HG03196 (cell line): Measurements from ENCODE around the gene TSC1.
"Not testable (repeated sequence)": the region's sequence is repeated elsewhere in the genome, so short reads cannot be mapped to it uniquely, and the experiment has no call there.

Experiments used
- ATAC-seq: cut with Tn5 transposase; IDR thresholded peaks from one replicate; pipeline ENCODE4 v1.9.1; 2021; ENCODE audit not compliant: unreplicated experiment

The TSC1 gene

DNA sequence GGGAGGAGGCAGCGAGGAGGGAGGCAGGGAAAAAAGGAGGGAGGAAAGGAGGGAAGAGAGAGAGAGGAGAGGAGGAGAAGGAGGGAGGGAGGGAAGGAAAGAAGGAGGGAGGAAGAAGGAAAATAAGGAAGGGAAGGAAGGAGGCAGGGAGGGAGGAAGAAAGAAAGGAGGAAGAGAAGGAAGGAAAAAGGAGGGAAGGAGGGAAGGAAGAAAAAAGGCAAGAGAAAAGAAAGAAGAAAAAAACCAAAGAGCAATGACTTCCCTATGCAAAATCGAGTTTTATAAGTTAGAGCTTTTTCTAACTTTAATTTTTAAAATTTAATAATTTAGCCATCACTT is 33.7 kb upstream of the TSC1 start:
- ATAC-seq = no peak

DNA sequence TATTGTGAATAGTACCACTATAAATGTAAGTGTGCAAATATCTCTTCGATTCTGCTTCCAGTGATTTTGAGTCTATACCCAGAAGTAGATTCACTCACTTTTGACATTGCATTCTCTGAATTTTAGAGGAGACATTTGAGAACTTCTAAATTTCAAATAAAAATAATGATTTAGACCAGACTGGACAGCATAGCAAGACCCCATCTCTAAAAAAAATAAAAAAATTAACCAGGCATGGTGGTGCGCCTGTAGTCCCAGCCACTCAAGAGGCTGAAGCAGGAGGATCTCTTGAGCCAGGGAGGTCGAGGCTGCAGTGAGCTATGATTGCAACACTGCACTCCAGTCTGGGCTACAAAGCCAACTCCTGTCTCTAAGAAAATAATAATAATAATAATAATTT is 32.2 kb upstream of the TSC1 start:
- no peak for ATAC-seq

DNA sequence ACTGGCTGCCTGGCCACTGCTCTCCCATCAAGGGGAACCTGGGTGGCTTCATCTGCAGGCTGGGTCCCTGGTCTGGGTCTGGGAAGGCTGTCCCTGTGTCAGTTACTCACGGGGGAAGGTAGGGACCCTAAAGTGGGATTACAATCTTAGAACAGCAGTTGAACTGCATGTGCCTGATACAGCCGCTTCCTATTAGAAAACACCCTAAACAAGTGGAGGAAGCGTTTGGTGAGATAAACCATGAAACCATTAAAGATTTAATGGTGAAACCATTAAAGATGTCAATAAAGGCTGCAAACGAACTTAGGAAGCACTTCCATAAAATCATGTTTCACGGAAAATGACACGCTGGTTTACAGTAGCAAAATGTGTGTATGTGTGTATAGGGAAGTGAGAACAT is 31.5 kb upstream of the TSC1 start:
- no peak for ATAC-seq

DNA sequence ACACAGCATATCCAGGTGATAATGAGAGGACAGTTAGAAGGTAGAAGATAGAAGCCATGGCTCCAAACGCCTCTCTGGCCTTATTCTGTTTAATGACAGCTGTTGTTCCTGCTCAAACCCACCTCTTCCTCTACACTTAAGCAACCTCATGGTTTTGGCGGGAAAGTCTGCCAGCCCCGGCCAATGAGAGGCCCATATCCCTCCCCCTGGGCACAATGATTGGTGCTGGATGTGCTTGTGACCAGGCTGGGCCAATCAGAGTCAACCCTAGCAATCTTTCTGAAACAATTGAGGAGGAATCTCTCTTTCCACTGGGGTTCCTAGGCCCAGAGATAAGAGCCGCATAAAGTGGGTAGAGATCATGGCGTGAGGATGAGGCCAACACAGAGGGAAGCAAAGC is 29.3 kb upstream of the TSC1 start:
- ATAC-seq = no peak

DNA sequence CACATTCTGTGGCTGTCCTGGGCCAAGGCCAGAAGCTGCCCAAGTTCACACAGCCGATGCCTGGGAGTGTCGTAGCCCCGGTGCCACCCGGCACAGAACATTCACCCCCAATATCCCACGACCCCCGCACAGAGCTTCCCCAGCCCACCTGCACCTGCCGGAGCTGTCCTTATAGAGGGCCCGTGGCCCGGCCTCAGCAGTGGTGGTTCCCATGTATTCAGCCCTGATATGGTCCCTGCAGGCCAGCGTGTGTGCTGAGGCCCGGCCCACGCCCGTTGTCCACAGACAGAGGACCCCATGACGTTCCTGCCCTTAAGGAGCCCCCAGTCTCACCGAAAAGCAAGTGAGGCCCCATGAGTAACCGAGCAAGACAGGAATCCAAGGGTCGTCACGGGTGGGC is 28.8 kb upstream of the TSC1 start:
- no peak for ATAC-seq

DNA sequence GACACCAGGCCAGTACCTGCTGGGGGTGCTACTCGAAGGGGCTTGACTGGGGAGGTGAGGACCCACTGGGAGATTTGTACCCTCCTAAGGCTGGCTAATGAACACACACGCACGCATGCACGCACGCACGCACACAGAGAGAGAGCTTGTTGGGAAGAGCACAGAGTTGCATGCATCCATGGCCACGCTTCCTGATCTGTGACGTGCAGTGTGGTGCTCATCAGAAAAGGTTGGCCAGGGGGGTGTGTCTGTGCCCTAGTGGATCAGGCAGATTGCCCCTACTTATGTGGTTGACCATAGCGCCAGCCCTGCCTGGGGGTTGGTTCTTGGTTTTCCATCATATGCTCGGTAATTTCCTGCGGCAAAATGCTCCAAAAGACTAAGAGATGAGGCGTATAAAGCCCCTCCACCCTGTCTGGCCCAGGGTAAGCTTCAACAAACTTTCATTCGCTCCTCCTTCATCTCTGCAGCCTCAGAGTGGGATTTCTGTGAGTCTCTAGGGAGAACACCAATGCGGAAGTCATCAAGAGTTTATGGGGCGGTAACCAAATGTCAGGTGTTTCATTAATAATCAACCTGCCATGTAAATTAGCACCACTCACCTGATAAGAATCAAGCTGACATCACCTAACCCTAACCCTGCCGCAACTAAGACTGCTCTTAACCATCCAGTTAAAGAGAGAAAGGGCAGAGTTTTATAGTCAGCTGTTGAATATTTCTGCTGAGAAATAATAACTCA is 26.1 kb upstream of the TSC1 start:
- ATAC-seq = no peak

DNA sequence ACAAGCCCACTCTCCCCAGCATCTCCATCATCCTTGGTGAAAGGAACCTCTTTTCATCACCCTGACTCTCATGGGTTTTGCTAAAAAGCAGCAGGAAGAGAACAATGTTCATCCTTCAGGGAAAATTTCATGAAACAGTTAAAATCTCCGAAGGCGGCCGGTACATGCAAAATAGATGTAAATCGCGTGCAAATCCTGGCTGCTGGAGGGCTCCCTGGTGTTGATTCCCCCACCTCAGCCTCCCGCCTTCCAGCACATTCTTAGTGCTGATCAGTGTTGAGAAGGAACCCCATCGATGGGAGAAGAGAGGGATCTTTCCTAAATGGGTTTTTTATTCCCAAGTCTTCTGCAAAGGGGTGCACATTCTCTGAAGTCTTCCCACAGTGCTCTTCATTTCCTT is 25.4 kb upstream of the TSC1 start:
- no peak for ATAC-seq

DNA sequence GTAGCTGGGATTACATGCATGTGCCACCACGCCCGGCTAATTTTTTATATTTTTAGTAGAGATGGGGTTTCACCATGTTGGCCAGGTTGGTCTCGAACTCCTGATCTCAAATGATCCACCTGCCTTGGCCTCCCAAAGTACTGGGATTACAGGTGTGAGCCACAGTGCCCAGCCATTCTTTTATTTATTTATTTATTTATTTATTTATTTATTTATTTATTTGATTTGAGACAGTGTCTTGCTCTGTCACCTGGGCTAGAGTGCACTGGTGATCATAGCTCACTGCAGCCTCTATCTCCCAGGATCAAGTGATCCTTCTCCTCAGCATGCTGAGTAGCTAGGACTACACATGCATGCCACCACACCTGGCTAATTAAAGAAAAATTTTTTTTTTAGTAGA is 23.5 kb upstream of the TSC1 start:
- not testable (repeated sequence) for ATAC-seq

DNA sequence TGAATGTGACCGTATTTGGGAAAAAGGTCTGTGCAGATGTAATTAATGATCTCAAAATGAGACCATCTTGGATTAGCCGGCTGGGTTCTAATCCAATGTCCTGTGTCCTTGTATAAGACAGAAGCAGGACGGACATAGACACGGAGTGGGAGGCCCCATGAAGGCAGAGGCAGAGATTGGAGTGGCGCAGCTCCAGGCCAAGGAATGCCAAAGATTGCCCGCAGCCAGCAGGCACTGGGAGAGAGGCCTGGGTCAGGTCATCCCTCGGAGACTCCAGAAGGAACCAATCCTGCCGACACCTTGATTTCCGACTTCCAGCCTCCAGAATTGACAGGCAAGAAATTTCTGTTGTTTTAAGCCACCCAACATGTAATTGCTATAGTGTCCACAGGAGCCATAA is 21.1 kb upstream of the TSC1 start:
- ATAC-seq = no peak

DNA sequence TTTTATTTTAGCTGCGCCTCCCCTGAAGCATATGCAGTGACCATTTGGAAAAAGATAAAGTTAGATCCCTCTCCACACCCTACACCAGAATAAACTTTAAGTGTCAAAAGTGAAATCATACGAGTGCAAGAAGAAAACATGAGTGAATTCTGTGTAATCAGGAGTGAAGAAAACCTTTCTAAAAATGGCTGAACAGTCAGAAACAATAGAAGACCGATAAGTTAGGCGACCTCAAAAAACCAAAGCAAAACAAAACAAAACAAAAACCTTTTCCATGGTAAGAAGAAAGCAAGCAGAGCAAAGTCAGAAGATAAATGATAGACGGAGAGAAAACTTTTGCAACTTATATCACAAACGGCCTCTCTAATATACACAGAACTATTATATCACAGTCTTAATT is 16.6 kb upstream of the TSC1 start:
- no peak for ATAC-seq

DNA sequence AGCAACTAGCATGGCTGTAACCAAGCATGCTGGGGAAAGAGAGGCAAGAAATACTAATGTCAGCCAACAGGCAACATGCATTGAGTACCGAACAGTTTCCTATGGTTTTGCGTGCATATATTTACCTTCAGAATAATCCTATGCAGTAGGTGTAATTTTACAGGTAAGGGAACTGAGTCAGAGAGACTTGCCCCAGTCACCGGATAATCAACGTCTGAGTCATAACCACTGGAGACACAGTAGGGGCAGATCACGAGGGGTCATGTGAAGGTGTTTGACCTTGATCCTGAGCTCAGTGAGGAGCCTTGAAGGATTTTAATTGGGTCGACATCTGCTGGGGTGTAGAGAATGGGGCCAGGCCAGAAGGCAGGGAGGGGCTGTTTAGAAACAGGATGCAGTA is 13.4 kb upstream of the TSC1 start:
- ATAC-seq = no peak

DNA sequence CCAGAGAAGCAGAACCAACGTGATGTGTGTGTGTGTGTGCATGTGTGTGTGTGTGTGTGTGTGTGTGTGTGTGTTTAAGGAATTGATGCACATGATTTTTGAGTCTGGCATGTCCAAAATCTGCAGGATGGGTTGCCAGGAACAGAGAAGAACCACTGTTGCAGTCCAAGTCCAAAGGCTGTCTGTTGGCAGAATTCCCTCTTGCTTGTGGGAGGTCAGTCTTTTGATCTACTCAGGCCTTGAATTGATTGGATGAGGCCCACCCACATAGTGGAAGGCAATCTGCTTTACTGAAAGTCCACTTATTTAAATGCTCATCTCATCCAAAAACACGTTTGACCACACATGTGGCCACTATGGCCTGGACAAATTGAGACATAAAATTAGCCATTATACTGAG is 11.4 kb upstream of the TSC1 start:
- no peak for ATAC-seq

DNA sequence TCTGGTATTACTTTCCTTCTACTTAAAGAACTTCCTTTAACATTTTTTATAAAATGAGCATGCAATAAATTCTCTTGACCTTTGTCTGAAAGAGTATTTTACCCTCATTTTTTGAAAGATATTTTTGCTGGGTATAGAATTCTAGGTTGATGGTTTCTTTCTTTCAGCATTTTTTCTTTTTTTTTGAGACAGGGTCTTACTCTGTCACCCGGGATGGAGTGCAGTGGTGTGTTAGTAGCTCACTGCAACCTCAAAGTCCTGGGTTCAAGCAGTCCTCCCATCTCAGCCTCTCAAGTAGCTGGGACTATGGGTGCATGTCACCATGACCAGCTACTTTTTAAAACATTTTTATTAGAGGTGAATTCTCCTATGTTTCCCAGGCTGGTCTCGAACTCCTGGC is 10.7 kb upstream of the TSC1 start:
- no peak for ATAC-seq

DNA sequence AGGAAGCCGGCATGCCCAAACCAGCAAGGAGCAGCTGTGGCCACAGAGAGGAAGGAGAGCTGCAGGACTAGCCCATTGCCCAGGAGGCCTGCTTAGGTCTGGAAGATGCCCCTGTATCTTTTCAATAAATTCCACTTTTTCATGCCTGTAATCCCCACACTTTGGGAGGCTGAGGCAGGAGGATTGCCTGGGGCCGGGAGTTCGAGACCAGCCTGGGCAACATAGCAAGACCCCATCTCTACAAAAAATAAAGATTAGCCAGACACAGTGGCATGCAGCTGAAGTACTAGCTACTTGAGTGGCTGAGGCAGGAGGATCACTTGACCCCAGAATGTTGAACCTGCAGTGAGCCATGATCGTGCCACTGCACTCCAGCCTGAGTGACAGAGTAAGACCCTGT is 5.3 kb upstream of the TSC1 start:
- ATAC-seq = no peak

DNA sequence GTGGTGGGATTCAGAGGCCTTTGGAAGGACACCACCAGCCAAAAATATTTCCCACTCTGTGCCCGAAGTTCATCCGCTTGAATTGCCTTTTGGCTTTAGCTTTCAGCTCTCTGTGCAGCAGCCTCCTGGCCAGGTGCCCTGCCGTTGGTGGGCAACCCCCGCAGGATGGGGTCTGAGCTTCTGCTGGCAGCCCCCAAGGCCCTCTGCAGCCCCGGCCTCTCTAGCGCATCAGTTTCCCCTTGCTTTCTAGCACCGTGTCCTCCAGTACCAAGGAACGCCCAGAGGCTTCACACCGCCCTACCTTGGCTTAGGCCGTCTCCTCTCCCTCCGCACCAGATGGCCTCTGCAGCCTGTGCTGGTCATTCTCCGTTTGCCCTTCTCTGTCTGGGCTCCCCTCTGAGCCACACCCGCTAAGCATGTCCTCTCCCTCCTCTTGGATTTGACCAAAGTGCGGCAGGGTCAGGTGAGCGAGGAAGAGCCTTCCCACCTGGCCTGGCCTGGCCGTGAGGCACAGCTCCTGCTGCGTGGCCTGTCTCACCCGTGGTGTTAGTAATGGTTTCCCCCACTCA is 4.2 kb upstream of the TSC1 start:
- no peak for ATAC-seq

DNA sequence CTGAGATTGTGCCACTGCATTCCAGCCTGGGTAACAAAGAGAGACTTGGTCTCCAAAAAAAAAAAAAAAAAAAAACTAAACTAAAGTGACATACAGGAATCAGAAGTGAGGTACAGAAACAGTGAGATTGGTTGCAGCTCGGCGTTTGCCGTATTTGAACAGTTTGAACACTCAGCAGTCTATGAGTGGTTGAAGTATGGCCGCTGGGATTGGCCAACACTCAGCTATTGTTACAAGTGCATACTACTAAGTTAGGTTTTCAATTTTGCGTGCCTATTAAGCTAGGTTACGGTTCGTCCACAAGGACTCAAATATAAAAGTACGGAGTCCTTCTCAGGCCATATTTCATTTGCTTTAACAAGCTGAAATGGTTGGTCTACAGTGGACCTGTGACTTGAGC is 3.3 kb upstream of the TSC1 start:
- ATAC-seq = no peak

DNA sequence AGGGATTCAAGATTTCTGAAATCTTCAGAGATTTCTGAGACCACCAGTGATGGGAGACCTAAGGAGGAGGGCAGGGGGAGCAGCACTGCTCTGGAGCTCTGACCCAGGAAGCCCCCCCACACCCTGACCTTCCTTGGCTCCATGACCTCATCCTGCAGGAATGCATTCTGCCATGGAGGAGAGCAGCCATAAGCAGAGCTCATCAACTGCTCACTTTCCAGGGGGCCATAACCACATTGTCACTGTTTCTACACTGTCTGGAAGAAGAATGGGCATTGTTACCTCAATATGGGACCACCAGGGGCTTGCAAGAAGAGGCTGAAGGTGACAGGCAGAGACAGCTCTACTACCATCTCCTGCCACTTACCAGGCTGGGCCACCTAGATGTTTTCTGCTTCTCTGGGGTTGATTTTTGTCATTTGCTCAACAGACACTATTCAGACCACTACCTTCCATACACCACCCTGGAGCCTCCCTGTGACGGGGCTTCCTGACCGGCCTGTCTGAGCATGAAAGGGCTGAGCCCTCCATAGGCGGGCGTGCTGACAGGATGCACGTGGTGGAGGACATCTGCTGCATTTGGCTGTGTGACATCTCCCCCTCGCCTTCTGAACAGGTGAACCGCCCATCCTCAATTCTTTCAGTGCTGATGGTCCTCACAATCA is 2.3 kb upstream of the TSC1 start:
- no peak for ATAC-seq

DNA sequence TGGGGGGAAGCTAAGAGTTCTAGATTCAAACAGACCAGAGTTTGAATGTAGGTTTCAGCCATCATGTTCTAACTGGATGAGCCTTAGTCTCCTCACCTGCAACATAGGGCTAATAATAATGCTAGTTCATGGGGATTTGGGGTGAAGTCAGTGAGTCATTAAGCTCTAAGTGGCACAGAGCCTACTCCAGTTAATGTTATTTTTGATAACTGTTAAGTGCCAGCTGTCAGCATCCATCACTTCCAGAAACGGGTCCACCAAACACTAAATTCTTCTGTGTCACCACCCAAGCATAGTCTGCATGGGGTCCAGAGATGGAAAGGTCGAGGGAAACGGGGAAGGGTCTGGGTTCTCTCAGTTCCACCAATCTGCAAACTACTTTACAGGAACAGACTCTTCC is 1.8 kb upstream of the TSC1 start:
- ATAC-seq = no peak

DNA sequence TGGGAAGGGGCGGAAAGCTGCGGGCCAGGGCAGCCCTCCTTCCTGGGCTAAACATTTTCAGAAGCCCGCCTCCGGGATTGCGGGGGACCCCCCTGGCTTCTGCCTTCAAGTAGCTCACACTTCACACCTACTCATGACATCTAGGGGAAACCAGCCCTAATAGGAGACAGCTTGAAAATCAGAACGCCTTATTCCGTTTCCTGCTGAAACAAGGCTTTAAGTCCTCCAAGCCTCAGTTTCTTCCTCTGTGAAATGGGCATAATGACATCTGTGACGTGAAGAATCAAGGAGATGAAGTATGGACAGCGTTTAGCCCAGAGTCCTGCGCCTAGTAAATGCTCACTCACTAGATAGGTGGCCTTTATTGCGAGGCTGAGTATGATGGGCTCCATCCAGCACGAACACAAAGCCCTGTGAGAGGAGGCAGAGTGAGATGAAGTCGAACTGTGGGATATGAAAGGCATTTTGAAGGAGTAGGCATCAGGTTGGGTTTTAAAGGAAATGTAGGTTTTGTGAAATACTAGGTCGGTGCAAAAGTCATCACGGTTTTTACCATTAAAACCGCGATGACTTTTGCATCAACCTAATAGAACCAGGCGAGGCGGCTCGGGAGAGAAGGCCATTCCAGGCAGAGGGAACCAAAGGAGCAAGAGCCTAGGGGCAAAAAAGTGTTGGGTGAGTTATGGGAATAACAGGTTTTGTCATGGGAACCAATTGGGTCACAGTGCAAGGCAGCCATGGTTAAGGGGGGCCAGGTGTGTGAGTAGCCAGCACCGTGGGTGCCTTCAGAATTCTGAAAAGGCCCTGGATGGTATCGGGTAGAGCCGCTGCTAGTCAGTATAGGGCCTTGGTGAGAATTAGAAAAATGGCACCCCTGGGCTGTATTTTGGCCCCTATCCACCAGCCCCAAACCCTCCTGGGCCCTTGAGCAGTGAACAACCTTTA is 1.0 kb upstream of the TSC1 start:
- ATAC-seq = no peak

DNA sequence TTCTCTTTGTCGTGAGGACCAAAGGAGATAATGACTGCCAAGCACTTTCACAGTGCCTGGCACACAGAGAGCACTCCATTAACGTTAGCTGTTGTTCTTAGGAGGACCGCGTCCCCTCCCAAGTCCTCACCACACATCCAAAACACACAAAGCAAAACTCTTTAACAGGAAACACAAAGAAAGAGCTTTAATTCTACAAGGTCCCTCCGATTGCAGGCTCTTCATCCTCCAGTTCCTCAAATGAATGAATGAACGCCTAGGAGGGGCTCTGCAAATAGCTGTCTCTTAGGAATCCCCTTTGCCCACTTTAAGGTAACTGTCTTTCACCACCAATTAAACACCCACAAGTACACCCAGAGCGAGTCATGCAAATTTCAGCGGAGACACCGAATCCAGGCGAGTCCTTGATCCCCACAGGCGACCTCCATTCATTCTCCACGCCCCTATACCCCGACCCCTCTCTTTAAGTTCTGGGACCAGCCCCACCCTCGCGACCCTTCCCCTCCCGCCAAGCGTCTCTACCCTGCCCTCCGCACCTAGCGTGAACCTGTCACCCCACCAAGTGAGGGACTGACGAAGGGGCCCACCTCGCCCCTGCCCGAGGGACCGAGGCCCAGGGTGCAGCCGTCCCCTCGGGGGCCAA is 644 bp downstream of the TSC1 start:
- ATAC-seq = no peak

DNA sequence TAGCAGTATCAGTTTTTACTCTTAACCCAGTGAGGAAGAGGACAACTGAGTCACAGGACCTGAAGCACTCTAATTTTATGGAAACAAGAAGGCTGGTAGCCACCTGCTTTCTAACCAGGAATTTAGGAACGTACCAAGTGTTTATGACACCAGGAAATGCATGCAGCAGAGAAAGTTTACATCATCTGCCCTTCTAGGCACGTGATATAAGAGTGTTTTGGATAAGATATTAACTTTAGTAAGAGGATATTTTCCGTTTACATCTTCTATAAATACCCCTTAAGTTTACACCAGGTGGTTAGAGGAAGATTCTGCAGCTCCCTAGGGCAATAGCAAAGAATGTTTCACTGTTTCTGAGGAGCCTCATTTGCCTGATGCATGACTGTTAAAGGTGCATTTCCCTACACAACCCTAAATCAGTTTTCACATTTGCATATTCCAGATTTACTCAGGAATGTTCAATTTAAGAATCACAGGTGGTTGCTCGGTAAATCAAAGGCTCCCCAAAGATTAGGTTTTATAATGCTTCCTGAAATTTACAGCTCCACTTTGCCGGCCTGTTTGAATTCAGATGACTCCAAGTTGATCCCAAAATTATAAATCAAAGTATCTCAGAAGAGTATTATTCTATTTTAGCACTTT is 1.8 kb downstream of the TSC1 start:
- ATAC-seq = no peak
